ENCODE measurements around the gene PTPRO.

Gene PTPRO

DNA sequence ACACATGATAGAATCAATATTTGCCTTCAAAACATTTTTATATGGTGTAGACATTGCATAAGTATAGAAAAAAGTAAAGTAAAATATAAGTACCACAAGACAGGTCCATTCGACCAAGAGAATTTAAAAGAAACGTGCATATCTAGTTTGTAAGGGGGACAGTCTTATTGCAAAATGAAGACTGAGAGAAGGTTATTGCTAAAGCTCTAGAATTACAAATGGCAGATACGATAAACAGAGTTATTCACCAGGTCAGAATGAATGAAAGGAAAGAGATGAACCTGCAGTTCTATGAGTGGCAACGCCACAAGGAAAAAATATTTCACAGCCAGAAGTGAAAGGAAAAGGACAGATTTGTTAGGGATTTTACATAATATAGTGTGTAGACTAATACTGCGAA is 224.8 kb downstream of the PTPRO start:
- no peak for TF ChIP-seq EZH2phosphoT487 (IDR thresholded peaks at IDR 0.05; ENCODE audit: low read depth)
- TF ChIP-seq, protein P1, sequence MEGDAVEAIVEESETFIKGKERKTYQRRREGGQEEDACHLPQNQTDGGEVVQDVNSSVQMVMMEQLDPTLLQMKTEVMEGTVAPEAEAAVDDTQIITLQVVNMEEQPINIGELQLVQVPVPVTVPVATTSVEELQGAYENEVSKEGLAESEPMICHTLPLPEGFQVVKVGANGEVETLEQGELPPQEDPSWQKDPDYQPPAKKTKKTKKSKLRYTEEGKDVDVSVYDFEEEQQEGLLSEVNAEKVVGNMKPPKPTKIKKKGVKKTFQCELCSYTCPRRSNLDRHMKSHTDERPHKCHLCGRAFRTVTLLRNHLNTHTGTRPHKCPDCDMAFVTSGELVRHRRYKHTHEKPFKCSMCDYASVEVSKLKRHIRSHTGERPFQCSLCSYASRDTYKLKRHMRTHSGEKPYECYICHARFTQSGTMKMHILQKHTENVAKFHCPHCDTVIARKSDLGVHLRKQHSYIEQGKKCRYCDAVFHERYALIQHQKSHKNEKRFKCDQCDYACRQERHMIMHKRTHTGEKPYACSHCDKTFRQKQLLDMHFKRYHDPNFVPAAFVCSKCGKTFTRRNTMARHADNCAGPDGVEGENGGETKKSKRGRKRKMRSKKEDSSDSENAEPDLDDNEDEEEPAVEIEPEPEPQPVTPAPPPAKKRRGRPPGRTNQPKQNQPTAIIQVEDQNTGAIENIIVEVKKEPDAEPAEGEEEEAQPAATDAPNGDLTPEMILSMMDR (IDR thresholded peaks at IDR 0.05; ENCODE audit: low read depth, low read length) = no peak
- Histone ChIP-seq H3K79me2 (ENCODE audit: low read length) (peaks cover 10% of the 10 kb centered on the region; the same call in 1 of the 2 replicates), H3K4me1 (ENCODE audit: low read length) (peaks cover 57% of the 10 kb centered on the region), H3K4me3 (ENCODE audit: low read length) (peak overlapping the region; percentile 76), H3K36me3 (replicated peaks; ENCODE audit: low read depth, low read length) (peaks cover 40% of the 10 kb centered on the region), H2AFZ (ENCODE audit: low read depth, low read length) (no peak overlapping the region), H3K27ac (ENCODE audit: low read length) (peak overlapping the region; percentile 97), H3K9ac (ENCODE audit: low read length) (peak overlapping the region; percentile 87), H4K20me1 (ENCODE audit: insufficient read depth, low read length) (no peaks in the 10 kb centered on the region), H3K4me2 (ENCODE audit: low read length) (peak overlapping the region; percentile 85), H3K27me3 (ENCODE audit: low read depth, low read length) (no peaks in the 10 kb centered on the region), H3K9me3 (ENCODE audit: insufficient read depth, low read length) (no peaks in the 10 kb centered on the region)

DNA sequence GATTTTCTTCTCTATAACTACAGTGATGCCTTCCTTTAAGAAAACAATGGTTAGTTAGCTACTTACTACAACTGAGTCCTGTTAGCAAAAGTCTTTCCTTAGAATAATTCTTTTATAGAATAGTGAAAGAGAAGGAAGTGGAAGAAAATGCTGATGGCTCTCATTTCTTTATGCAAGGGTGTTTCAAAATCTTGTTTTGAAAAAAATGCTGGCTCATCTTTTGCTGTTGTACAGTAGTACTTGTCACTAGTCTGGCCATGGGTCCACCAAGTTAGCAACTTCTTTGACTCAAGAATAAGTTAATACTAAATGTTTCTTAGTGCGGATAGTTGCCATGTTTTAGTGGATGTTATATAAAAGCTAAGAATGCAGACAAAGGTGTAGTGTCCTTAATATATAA is 225.4 kb downstream of the PTPRO start:
- peaks cover 10% of the 10 kb centered on the region; the same call in 1 of the 2 replicates for H3K79me2 ChIP-seq (ENCODE audit: low read length)
- peaks cover 57% of the 10 kb centered on the region for H3K4me1 ChIP-seq (ENCODE audit: low read length)
- no peak for TF ChIP-seq EZH2phosphoT487 (IDR thresholded peaks at IDR 0.05; ENCODE audit: low read depth)
- TF ChIP-seq, protein P1 (IDR thresholded peaks at IDR 0.05; ENCODE audit: low read depth, low read length) = no peak
- H2AFZ ChIP-seq (ENCODE audit: low read depth, low read length) = no peak overlapping the region
- peak overlapping the region; percentile 85 for H3K4me2 ChIP-seq (ENCODE audit: low read length)
- peaks cover 45% of the 10 kb centered on the region for H3K36me3 ChIP-seq (replicated peaks; ENCODE audit: low read depth, low read length)
- H3K9ac ChIP-seq (ENCODE audit: low read length) = peak overlapping the region; percentile 87
- H3K27me3 ChIP-seq (ENCODE audit: low read depth, low read length) = no peaks in the 10 kb centered on the region
- peak overlapping the region; percentile 97 for H3K27ac ChIP-seq (ENCODE audit: low read length)
- H3K9me3 ChIP-seq (ENCODE audit: insufficient read depth, low read length) = no peaks in the 10 kb centered on the region
- H3K4me3 ChIP-seq (ENCODE audit: low read length) = peak overlapping the region; percentile 76
- no peaks in the 10 kb centered on the region for H4K20me1 ChIP-seq (ENCODE audit: insufficient read depth, low read length)

DNA sequence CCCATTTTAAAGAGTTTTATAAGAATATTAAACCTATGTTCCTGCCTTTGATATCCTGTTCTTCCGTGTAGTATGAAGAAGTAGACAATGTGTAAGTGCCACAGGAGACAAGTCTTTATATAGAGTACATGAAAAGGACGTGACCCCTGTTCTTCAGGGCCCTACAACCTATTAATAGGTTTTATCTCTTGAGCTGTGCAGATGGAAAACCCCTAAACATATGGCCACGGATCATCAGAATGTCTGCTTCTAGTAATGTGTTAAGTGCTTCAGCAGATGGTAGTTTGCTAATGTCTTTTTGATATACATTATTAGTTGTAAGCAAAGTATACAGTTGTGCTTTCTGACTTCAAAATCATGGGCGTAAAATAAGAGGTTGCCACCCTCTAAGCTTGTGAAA is 228.5 kb downstream of the PTPRO start:
- H3K9ac ChIP-seq (ENCODE audit: low read length) = no peak overlapping the region
- TF ChIP-seq EZH2phosphoT487 (IDR thresholded peaks at IDR 0.05; ENCODE audit: low read depth) = no peak
- TF ChIP-seq, protein P1 (IDR thresholded peaks at IDR 0.05; ENCODE audit: low read depth, low read length) = no peak
- H2AFZ ChIP-seq (ENCODE audit: low read depth, low read length) = no peak overlapping the region

DNA sequence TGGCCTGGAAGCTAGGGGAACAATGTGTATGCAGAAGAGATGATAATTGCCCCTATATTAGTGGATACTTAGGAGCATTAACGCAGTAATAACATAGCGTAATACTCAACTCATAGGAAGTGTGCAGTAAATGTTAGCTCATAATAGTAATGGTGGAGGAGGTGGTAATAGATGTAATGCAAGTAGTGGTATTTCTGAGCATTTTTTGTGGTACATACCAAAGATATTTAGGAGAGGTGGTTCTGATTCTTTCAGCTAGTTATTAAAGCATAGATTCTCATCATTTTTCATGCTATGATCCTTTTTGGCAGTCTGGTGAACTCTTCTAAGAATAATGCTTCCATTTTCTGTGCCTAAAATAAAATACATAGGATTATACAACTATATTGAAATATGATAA is 233.1 kb downstream of the PTPRO start:
- Histone ChIP-seq H3K36me3 (replicated peaks; ENCODE audit: low read depth, low read length) (peaks cover 62% of the 10 kb centered on the region), H3K4me2 (ENCODE audit: low read length) (no peak overlapping the region), H3K27me3 (ENCODE audit: low read depth, low read length) (no peaks in the 10 kb centered on the region), H3K79me2 (ENCODE audit: low read length) (no peaks in the 10 kb centered on the region), H3K4me1 (ENCODE audit: low read length) (peaks cover 40% of the 10 kb centered on the region), H3K9me3 (ENCODE audit: insufficient read depth, low read length) (no peaks in the 10 kb centered on the region), H3K4me3 (ENCODE audit: low read length) (no peak overlapping the region), H3K9ac (ENCODE audit: low read length) (no peak overlapping the region), H2AFZ (ENCODE audit: low read depth, low read length) (no peak overlapping the region), H4K20me1 (ENCODE audit: insufficient read depth, low read length) (no peaks in the 10 kb centered on the region), H3K27ac (ENCODE audit: low read length) (no peak overlapping the region)
- no peak for TF ChIP-seq EZH2phosphoT487 (IDR thresholded peaks at IDR 0.05; ENCODE audit: low read depth)
- TF ChIP-seq, protein P1 (IDR thresholded peaks at IDR 0.05; ENCODE audit: low read depth, low read length) = no peak

More for the DNA sequence above, 228.5 kb downstream of the PTPRO start:
- peaks cover 49% of the 10 kb centered on the region for H3K4me1 ChIP-seq (ENCODE audit: low read length)
- peak overlapping the region; percentile 41 for H3K4me2 ChIP-seq (ENCODE audit: low read length)
- no peaks in the 10 kb centered on the region for H4K20me1 ChIP-seq (ENCODE audit: insufficient read depth, low read length)
- H3K4me3 ChIP-seq (ENCODE audit: low read length) = no peak overlapping the region; the same call in 1 of the 2 replicates
- no peaks in the 10 kb centered on the region for H3K9me3 ChIP-seq (ENCODE audit: insufficient read depth, low read length)
- H3K27me3 ChIP-seq (ENCODE audit: low read depth, low read length) = no peaks in the 10 kb centered on the region
- peaks cover 10% of the 10 kb centered on the region; the same call in 1 of the 2 replicates for H3K79me2 ChIP-seq (ENCODE audit: low read length)
- H3K27ac ChIP-seq (ENCODE audit: low read length) = peak overlapping the region; percentile 33
- H3K36me3 ChIP-seq (replicated peaks; ENCODE audit: low read depth, low read length) = peaks cover 53% of the 10 kb centered on the region
